Epidermal melanocyte (primary cell): ENCODE results near the gene GLCE.

Source experiments
- DNase-seq: peaks from one replicate; pipeline ENCODE4 v3.0.0; 2011; ENCODE audit warnings: low spot score; ENCODE audit not compliant: insufficient read length

GLCE gene

DNA sequence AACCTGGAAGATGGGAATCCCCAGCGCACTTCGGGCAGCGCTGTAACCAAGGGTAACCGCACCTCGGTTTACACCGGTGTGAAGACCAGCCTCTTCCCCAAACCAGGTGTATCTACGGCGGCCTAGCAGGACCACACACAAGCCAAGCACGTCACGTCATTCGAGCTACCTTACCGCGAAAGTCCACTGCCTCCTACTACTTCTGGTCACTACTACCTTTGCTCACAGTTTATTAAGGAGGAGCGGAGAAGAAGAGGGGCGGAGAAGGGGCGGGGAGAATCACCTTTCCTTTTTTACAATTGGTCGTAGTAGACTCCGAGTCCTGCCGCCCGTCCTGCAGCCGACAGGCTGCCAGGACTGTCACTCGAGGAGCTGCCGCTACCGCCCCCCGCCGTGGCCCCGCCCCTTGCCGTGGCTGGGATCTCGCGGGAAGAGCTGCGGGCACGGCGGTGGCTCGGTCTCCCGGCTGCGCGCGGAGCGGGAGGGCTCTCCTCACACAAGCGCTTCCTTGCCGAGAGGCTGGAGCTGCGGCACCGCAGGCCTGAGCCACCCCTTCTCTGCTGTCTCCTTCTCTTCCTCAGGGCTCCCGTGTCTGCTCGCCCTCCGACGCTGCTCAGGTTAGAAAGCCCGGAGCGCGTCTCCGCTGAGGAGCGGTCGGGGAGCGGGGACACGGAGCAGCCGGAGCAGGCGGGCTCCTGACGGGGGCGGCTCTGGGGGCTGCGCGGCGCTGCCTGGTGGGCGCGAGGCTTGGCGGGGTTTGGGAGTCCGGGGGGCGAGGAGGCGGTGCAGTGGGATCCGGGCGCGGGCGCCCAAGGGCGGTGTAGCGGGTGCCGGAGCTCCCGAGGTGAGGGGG, at the start of gene GLCE:
GLCE (plus strand) TSS at position 495 of the 853 bp plus-strand sequence. CDS start 95,172 bp downstream, outside the sequence.
- peak; percentile 95 for DNase-seq

GRCh38 chr15:69114331-69114928, 46.0 kb upstream of the GLCE start:
- DNase-seq = no peak

DNA sequence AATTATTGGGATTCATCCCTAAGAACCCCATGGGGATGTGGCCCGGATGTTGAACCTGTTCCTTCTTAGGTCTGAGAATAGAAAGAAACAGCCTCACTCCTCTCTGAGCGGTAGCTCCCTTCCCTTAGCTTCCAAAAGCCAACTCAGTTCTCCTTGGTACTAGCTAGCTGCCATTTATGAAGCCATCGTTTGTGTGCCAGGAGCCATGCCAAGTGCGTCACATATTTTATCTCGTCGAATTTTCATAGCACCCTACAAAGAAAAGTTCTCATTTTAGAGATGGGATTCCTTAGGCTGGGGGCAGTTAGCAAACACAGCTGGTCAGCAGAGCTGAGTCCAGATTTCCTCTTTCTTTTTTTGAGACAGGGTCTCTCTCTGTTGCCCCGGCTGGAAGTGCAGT, 45.4 kb upstream of the GLCE start:
- DNase-seq = no peak

- no peak for DNase-seq
Measured at GRCh38 chr15:69116391-69116790, 44.0 kb upstream of the GLCE start.

GRCh38 chr15:69117431-69117871, 43.0 kb upstream of the GLCE start:
- no peak for DNase-seq

DNA sequence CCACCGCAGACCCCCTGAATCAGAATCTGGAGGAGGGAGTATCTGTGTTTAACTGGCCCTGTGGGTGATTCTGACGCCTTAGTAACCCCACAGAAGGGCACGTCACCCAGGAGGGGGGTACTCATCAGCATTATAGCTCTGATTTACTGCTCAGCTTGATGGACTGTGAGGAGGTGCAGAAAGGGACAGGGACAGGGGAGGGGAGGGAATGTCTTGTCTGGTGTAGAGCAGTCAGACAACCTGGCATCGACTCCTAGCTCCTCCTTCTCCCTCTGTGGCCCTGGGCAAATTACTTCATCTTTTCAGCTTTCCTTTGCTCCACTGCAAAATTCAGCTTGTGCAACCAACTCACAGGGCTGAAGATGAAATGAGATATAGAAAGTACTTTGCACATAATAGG, 42.3 kb upstream of the GLCE start:
- no peak for DNase-seq

DNA sequence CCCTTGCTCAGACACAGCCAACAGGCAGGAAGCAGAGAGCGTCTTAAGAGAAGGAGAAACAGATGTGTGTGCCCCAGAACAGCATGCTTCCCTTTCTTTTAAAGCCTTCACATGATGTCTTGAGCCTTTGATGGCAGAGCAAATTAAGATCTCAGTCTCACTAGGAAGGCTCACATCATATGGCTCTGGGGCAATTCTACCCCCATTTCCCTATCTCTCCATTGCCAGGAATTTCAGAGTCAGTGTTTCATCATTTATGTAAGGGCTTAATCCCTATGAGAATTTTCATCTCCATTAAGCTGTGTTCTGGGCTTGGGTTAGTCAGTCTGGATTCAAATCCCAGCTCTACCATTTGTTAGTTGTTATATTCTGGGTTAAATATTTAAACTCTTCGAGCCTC, 41.4 kb upstream of the GLCE start:
- DNase-seq = no peak

GRCh38 chr15:69119683-69120395, 40.6 kb upstream of the GLCE start:
- DNase-seq = no peak

GRCh38 chr15:69120732-69121131, 39.7 kb upstream of the GLCE start:
- no peak for DNase-seq

- no peak for DNase-seq
Measured at GRCh38 chr15:69121198-69121828, 39.1 kb upstream of the GLCE start.

DNA sequence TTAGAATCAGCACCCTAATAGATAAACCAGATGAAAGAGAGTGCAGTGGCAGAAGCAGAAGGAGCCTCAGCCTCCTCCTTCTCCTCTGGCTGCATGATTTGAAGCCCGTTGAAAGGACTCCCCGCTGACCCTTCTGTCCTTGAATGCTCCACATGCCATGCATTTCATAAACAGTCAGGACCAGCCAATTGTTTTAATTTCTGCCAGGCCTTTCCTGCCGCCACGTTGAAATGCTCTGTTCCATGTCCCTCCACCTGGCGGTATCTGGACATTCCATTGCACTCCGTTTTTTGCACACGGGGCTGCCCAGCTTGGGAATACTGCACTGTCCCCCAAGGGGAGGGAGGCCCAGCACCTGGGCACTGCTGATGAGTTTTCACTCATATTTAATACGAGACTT, 35.2 kb upstream of the GLCE start:
- no peak for DNase-seq

DNA sequence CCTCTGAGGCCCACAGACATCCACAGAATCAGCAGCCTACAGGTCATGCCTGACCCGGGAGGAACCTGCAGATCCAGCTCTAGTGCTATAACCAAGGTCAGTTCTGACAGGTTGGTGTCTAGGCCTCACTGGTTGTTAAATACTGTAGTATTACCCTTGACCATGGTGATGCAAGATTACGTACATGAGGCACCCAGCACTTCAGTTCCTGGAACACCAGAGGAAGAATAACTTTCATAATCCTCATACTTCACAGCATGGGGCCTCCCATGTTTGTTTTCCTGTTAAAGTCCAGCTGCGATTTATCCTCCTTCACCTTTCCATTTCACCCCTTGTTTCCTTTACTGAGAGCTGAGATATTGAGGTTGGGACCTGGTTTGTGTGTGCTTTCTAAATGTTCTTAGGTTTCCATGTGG, 34.4 kb upstream of the GLCE start:
- DNase-seq = no peak

DNA sequence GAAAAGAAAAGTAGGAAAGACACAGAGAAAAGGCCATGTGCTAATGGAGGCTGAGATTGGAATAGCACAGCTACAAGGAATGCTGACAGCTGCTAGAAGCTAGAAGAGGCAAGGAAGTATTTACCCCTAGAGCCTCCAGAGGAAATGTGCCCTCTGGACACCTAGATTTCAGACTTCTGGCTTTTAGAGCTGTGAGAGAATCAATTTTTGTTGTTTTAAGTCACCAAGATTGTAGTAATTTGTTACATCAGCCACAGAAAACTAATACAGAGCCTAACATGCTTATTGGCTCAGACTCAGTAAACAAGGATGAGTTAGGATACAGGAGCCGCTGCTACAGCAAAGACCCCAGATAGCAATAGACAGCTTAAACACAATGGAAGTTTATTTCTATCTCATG, 33.1 kb upstream of the GLCE start:
- DNase-seq = no peak

- no peak for DNase-seq
Measured at GRCh38 chr15:69128667-69129311, 31.6 kb upstream of the GLCE start.

DNA sequence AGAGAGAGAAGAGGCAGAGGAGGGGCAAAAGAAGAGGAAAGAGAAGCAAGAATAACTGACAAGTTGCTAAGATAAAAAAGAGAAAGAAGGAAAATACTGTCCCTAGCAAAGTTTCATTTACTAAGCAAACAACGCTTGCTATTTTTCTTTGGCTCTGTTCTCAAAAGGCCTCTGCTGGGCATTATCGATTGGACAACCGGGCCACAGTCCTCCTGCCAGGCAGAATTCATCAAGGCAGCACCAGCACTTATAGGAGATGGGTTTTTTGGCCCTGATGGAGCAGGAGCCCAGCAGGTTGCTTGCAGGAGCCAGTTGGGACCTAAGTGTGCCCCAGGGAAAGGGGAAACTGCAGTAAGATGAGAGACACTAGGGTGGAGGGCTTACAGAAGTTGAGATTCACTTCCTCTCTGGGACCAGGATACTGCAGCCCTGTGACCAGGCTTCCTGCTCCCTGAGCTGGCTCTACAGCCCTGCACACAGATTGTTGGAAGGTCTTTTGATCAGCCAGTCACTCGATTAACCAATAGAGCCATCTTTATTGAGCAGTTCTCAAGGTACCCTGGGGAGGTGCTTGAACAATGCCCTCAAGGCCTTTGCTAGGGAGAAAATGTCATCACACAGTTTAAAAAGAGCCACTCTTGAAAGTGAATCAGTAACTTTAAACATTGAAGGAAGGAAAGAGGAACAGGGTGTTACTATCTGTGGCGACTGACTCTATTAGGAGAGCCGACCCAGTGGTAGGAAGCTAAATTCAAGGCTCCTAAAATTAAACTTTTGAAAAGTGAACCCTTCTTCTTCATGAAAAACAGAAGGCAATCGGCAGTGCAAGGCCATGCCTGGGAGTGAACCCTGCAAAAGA, 28.8 kb upstream of the GLCE start:
- no peak for DNase-seq

- no peak for DNase-seq
Measured at GRCh38 chr15:69132430-69132829, 28.0 kb upstream of the GLCE start.

DNA sequence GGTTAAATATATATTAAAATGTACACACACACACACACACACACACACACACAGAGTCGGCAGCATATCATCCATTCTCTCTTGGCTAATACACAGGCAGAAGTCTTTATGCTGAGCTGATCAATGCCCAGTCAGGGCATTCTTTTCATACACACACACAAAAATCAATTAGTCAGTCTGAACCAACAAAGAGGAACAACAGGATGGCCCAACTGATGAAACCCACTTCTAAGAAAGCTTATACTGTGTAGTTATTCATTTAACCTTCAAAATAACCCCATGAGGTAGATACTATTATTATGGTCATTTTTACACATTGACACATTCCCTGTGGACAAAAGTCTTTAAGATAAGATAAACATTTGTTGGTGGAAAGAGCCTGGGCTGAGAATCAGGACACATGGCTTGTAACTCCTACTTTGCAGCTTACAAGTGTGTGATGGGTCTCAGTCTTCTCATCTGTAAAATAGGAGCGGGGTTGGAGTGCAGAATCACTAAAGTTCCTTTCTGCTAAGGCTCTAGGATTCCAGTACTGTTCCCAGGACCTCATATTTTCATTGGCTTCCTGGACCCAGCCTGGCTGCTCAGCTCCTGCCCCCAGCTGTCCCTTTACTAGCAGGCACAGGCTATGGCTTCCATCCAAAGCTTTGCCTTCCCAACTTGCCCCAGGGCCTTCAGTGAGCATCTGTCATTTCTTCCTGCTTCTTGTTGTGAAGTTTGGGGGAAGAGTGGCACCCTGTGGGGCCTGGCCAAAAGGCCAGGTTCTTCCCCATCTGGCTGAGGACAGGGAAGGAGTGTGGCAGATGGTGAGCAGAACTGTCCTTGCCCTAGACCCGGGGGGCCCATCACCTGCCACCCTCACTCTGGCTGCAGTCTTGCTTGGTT, 27.2 kb upstream of the GLCE start:
- no peak for DNase-seq

- no peak for DNase-seq
Measured at GRCh38 chr15:69133862-69134519, 26.4 kb upstream of the GLCE start.

DNA sequence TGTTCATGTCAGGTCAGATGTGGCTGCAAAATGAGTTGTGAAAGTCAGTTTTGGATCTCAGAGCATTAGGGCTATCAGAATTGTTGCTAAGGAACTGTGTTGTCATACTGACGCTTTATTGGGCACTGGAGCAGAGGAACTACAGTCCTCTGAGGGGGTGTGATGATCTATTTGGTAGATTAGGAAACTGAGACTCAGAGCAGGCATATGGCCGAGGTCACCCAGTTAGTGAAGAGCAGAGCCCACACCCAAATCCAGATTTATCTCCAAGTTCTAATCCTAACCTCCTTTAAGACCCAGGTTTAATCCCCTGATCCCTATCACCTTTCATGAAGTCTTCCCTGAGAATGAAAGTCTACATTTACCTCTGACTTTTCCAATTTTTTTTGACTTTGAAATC, 25.6 kb upstream of the GLCE start:
- DNase-seq = no peak
